ENCODE results near the gene ARMC6. TPM values are rescaled to one million over a fixed set of nuclear protein-coding genes. Genes with fewer than 3 reads are reported as not detected.

The ARMC6 gene
- total and polyA plus RNA-seq, 2 of the 13 experiments (the other 11 are each of a cell fraction or from before 2014, with no cell fraction given): 16.2 to 36.8 TPM

DNA sequence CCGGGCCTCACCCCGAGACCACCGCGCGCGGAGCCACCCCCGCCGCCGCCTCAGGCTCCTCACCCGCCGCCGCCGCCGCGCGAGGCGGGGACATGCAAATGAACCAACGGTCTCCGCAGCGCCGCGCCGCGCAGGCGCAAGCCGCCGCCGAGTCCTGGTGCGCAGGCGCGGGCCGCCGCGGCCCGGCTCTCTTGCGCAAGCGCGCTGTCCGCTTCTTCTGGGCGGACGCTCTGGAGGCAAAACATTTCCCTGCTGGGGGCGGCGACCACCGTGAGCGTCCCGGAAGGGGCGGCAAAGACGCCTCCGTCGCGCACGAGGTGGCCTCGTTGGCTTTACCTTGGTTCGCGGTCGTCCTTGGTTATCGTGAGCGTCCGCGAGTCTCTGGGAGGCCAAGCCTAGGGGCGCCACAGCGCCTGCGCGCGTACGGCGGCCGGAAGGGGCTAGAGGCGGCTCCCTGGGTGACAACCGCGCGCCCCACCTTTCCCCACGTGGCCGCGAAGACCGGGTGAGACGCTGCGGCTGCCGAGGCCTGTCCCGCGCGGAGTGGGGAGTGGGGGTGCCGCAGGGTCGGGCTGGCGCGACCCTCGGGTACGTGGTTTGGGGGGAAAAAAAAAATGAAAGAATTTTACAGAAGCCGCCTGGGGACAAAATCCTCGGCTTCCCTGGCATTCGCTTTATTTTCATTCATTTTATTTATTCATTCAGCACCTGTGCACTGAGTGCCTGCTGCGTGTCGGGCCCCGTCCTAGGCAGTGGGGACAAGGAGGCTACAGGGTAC, at the start of gene ARMC6, which contains the start of gene SUGP2 (continued):
- TF ChIP-seq, protein P1, sequence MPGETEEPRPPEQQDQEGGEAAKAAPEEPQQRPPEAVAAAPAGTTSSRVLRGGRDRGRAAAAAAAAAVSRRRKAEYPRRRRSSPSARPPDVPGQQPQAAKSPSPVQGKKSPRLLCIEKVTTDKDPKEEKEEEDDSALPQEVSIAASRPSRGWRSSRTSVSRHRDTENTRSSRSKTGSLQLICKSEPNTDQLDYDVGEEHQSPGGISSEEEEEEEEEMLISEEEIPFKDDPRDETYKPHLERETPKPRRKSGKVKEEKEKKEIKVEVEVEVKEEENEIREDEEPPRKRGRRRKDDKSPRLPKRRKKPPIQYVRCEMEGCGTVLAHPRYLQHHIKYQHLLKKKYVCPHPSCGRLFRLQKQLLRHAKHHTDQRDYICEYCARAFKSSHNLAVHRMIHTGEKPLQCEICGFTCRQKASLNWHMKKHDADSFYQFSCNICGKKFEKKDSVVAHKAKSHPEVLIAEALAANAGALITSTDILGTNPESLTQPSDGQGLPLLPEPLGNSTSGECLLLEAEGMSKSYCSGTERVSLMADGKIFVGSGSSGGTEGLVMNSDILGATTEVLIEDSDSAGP (CRISPR knock-in tag; IDR thresholded peaks at IDR 0.05; ENCODE audit: borderline replicate concordance): peak; percentile 78; the same call in 1 of the 2 replicates
- TF ChIP-seq ZZZ3 (CRISPR knock-in tag; IDR thresholded peaks at IDR 0.05; ENCODE audit: borderline replicate concordance) (peak; percentile 87; the same call in 1 of the 2 replicates), ZNF124 (CRISPR knock-in tag; IDR thresholded peaks at IDR 0.05) (peak; percentile 91), PHF5A (CRISPR knock-in tag; IDR thresholded peaks at IDR 0.05; ENCODE audit: low read depth, unreplicated experiment) (peak; percentile 34), IKZF4 (CRISPR knock-in tag; IDR thresholded peaks at IDR 0.05; ENCODE audit: borderline replicate concordance, low read depth, not compliant biosample characterization) (peak; percentile 89), KDM2A (CRISPR knock-in tag; IDR thresholded peaks at IDR 0.05; ENCODE audit: borderline replicate concordance, low read depth) (peak; percentile 85), CREB1 (IDR thresholded peaks at IDR 0.05) (no peak), CREB1 (CRISPR knock-in tag; IDR thresholded peaks at IDR 0.05) (no peak), MAF1 (CRISPR knock-in tag; IDR thresholded peaks at IDR 0.05; ENCODE audit: borderline replicate concordance) (peak; percentile 34; the same call in 1 of the 2 replicates), XRCC5 (optimal IDR thresholded peaks at IDR 0.05; ENCODE audit: low read length) (no peak)
- TF ChIP-seq, protein P2, sequence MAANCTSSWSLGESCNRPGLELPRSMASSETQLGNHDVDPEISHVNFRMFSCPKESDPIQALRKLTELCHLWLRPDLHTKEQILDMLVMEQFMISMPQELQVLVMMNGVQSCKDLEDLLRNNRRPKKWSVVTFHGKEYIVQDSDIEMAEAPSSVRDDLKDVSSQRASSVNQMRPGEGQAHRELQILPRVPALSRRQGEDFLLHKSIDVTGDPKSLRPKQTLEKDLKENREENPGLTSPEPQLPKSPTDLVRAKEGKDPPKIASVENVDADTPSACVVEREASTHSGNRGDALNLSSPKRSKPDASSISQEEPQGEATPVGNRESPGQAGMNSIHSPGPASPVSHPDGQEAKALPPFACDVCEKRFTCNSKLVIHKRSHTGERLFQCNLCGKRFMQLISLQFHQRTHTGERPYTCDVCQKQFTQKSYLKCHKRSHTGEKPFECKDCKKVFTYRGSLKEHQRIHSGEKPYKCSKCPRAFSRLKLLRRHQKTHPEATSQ (CRISPR knock-in tag; IDR thresholded peaks at IDR 0.05; ENCODE audit: borderline replicate concordance): peak; percentile 75; the same call in 1 of the 2 replicates
- TF ChIP-seq, protein P3, sequence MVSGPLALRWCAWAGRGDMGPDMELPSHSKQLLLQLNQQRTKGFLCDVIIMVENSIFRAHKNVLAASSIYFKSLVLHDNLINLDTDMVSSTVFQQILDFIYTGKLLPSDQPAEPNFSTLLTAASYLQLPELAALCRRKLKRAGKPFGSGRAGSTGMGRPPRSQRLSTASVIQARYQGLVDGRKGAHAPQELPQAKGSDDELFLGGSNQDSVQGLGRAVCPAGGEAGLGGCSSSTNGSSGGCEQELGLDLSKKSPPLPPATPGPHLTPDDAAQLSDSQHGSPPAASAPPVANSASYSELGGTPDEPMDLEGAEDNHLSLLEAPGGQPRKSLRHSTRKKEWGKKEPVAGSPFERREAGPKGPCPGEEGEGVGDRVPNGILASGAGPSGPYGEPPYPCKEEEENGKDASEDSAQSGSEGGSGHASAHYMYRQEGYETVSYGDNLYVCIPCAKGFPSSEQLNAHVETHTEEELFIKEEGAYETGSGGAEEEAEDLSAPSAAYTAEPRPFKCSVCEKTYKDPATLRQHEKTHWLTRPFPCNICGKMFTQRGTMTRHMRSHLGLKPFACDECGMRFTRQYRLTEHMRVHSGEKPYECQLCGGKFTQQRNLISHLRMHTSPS (CRISPR knock-in tag; IDR thresholded peaks at IDR 0.05; ENCODE audit: low read depth): no peak
- TF ChIP-seq, protein P4, sequence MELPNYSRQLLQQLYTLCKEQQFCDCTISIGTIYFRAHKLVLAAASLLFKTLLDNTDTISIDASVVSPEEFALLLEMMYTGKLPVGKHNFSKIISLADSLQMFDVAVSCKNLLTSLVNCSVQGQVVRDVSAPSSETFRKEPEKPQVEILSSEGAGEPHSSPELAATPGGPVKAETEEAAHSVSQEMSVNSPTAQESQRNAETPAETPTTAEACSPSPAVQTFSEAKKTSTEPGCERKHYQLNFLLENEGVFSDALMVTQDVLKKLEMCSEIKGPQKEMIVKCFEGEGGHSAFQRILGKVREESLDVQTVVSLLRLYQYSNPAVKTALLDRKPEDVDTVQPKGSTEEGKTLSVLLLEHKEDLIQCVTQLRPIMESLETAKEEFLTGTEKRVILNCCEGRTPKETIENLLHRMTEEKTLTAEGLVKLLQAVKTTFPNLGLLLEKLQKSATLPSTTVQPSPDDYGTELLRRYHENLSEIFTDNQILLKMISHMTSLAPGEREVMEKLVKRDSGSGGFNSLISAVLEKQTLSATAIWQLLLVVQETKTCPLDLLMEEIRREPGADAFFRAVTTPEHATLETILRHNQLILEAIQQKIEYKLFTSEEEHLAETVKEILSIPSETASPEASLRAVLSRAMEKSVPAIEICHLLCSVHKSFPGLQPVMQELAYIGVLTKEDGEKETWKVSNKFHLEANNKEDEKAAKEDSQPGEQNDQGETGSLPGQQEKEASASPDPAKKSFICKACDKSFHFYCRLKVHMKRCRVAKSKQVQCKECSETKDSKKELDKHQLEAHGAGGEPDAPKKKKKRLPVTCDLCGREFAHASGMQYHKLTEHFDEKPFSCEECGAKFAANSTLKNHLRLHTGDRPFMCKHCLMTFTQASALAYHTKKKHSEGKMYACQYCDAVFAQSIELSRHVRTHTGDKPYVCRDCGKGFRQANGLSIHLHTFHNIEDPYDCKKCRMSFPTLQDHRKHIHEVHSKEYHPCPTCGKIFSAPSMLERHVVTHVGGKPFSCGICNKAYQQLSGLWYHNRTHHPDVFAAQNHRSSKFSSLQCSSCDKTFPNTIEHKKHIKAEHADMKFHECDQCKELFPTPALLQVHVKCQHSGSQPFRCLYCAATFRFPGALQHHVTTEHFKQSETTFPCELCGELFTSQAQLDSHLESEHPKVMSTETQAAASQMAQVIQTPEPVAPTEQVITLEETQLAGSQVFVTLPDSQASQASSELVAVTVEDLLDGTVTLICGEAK (IDR thresholded peaks at IDR 0.05): no peak
- TF ChIP-seq, protein P4 (CRISPR knock-in tag; IDR thresholded peaks at IDR 0.05): peak; percentile 75

Measured in HepG2 (cell line).